Stimulated activated CD8-positive, alpha-beta memory T cell treated with anti-CD3 and anti-CD28 coated beads, Interleukin-7, amount 100 ng/mL, for 24 hours (primary cell): Measurements from ENCODE around the gene ESR1.
"Not testable (repeated sequence)": the region's sequence is repeated elsewhere in the genome, so short reads cannot be mapped to it uniquely, and the experiment has no call there.

ENCODE experiments used
- DNase-seq: peaks from one replicate; pipeline ENCODE4 v3.0.0-alpha.2; 2020; ENCODE audit warnings: low read depth

Gene ESR1

GRCh38 chr6:152054441-152054840, 247.0 kb downstream of the ESR1 start:
- no peak for DNase-seq

GRCh38 chr6:152055517-152055916, 248.0 kb downstream of the ESR1 start:
- no peak for DNase-seq

GRCh38 chr6:152057832-152058498, 250.5 kb downstream of the ESR1 start:
- DNase-seq = no peak

GRCh38 chr6:152059909-152060308, 252.4 kb downstream of the ESR1 start:
- DNase-seq = no peak

- DNase-seq = no peak
Observed at GRCh38 chr6:152062476-152062875, 255.0 kb downstream of the ESR1 start.

- no peak for DNase-seq
Observed at GRCh38 chr6:152063170-152063921, 255.9 kb downstream of the ESR1 start.

- no peak for DNase-seq
Observed at GRCh38 chr6:152068622-152069261, 261.3 kb downstream of the ESR1 start.

- no peak for DNase-seq
Observed at GRCh38 chr6:152070556-152070955, 263.1 kb downstream of the ESR1 start.

GRCh38 chr6:152071318-152071717, 263.8 kb downstream of the ESR1 start:
- DNase-seq = no peak

- no peak for DNase-seq
Observed at GRCh38 chr6:152071843-152072242, 264.4 kb downstream of the ESR1 start.

GRCh38 chr6:152076242-152076641, 268.8 kb downstream of the ESR1 start:
- not testable (repeated sequence) for DNase-seq

- DNase-seq = no peak
Observed at GRCh38 chr6:152078001-152078400, 270.5 kb downstream of the ESR1 start.

- no peak for DNase-seq
Observed at GRCh38 chr6:152078804-152079203, 271.3 kb downstream of the ESR1 start.

GRCh38 chr6:152085451-152085921, 278.0 kb downstream of the ESR1 start:
- DNase-seq = no peak

GRCh38 chr6:152086223-152086873, 278.9 kb downstream of the ESR1 start:
- DNase-seq = no peak

- DNase-seq = no peak
Observed at GRCh38 chr6:152087096-152087495, 279.6 kb downstream of the ESR1 start.

GRCh38 chr6:152087701-152088100, 280.2 kb downstream of the ESR1 start:
- DNase-seq = no peak

GRCh38 chr6:152089992-152090391, 282.5 kb downstream of the ESR1 start:
- DNase-seq = no peak

- no peak for DNase-seq
Observed at GRCh38 chr6:152091201-152091600, 283.7 kb downstream of the ESR1 start.

- DNase-seq = no peak
Observed at GRCh38 chr6:152091851-152092341, 284.4 kb downstream of the ESR1 start.

- DNase-seq = no peak
Observed at GRCh38 chr6:152093711-152094110, 286.2 kb downstream of the ESR1 start.

GRCh38 chr6:152094276-152094675, 286.8 kb downstream of the ESR1 start:
- DNase-seq = no peak
